ENCODE data around the gene RPN1.

DNA sequence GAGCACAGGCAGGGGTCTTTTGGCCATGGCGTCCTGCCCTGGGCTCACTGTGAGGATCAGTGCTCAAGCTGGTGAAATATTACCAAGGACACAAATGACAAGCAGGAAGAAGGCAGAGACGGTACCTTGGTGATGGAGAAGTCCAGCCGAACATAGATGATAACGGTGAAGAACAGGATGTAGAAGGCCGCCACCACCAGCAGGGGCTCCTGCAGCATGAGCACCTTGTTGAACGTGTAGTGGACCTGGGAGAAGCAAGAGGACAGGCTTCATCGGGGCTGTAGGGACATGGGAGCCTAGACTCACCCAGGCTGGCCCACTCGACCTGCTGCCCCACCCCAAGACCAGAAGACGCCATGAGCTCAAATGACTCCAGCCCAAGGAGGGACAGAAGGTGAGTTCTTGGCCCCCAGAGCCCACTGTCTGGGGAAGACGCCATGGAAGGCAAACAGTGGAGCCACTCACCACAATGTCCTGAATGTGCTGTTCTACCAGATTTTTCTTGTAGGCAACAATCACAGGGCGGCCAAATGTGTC is 25.1 kb downstream of the RPN1 start:
- TF ChIP-seq, protein P1, sequence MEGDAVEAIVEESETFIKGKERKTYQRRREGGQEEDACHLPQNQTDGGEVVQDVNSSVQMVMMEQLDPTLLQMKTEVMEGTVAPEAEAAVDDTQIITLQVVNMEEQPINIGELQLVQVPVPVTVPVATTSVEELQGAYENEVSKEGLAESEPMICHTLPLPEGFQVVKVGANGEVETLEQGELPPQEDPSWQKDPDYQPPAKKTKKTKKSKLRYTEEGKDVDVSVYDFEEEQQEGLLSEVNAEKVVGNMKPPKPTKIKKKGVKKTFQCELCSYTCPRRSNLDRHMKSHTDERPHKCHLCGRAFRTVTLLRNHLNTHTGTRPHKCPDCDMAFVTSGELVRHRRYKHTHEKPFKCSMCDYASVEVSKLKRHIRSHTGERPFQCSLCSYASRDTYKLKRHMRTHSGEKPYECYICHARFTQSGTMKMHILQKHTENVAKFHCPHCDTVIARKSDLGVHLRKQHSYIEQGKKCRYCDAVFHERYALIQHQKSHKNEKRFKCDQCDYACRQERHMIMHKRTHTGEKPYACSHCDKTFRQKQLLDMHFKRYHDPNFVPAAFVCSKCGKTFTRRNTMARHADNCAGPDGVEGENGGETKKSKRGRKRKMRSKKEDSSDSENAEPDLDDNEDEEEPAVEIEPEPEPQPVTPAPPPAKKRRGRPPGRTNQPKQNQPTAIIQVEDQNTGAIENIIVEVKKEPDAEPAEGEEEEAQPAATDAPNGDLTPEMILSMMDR (IDR thresholded peaks at IDR 0.05), result no peak
- no peak for TF ChIP-seq EZH2 (IDR thresholded peaks at IDR 0.05; ENCODE audit: borderline replicate concordance, insufficient read depth, low read depth, low read length, poor library complexity, severe bottlenecking)

Data from B cell (primary cell).